HL-60 (cell line): ENCODE data around the gene AR.

Experiments
- GABPA ChIP-seq: IDR thresholded peaks from 2 replicates; pipeline ENCODE4 v1.6.1; 2012; ENCODE audit warnings: low read depth
- POLR2AphosphoS5 ChIP-seq: IDR thresholded peaks from 2 replicates; pipeline ENCODE4 v1.6.1; 2012; ENCODE audit warnings: low read depth
- SPI1 ChIP-seq: IDR thresholded peaks from 2 replicates; pipeline ENCODE4 v1.6.1; 2012; ENCODE audit warnings: low read depth, mild to moderate bottlenecking, borderline replicate concordance
- TF ChIP-seq, protein P1 (sequence below): IDR thresholded peaks from one replicate; pipeline ENCODE4 v1.5.1; 2011; ENCODE audit warnings: low read length, control low read depth, inconsistent platforms; ENCODE audit not compliant: insufficient read depth
- TF ChIP-seq, protein P2 (sequence below): IDR thresholded peaks from 2 replicates; pipeline ENCODE4 v1.6.1; 2012; ENCODE audit warnings: low read depth; ENCODE audit not compliant: insufficient replicate concordance

DNA sequence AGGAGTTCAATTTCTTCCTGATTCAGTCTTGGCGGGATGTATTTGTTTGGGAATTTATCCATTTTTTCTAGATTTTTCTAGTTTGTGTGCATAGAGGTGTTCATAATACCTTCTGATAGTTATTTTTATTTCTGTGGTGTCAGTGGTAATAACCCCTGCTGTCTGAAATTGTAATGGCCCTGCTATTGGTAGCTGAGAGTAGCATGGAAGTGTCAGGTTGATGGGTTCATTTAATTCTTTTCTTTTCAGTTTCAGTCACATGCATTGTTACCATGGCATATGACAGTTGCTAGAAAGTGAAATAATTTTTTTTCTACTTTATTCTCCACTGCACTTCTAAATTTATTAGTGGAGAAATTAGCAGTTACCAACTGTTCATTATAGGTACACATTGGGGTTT lies 20.7 kb downstream of the AR start:
- TF ChIP-seq, protein P1, sequence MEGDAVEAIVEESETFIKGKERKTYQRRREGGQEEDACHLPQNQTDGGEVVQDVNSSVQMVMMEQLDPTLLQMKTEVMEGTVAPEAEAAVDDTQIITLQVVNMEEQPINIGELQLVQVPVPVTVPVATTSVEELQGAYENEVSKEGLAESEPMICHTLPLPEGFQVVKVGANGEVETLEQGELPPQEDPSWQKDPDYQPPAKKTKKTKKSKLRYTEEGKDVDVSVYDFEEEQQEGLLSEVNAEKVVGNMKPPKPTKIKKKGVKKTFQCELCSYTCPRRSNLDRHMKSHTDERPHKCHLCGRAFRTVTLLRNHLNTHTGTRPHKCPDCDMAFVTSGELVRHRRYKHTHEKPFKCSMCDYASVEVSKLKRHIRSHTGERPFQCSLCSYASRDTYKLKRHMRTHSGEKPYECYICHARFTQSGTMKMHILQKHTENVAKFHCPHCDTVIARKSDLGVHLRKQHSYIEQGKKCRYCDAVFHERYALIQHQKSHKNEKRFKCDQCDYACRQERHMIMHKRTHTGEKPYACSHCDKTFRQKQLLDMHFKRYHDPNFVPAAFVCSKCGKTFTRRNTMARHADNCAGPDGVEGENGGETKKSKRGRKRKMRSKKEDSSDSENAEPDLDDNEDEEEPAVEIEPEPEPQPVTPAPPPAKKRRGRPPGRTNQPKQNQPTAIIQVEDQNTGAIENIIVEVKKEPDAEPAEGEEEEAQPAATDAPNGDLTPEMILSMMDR, result no peak
- TF ChIP-seq, protein P2, sequence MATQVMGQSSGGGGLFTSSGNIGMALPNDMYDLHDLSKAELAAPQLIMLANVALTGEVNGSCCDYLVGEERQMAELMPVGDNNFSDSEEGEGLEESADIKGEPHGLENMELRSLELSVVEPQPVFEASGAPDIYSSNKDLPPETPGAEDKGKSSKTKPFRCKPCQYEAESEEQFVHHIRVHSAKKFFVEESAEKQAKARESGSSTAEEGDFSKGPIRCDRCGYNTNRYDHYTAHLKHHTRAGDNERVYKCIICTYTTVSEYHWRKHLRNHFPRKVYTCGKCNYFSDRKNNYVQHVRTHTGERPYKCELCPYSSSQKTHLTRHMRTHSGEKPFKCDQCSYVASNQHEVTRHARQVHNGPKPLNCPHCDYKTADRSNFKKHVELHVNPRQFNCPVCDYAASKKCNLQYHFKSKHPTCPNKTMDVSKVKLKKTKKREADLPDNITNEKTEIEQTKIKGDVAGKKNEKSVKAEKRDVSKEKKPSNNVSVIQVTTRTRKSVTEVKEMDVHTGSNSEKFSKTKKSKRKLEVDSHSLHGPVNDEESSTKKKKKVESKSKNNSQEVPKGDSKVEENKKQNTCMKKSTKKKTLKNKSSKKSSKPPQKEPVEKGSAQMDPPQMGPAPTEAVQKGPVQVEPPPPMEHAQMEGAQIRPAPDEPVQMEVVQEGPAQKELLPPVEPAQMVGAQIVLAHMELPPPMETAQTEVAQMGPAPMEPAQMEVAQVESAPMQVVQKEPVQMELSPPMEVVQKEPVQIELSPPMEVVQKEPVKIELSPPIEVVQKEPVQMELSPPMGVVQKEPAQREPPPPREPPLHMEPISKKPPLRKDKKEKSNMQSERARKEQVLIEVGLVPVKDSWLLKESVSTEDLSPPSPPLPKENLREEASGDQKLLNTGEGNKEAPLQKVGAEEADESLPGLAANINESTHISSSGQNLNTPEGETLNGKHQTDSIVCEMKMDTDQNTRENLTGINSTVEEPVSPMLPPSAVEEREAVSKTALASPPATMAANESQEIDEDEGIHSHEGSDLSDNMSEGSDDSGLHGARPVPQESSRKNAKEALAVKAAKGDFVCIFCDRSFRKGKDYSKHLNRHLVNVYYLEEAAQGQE, result no peak
- TF ChIP-seq POLR2AphosphoS5 (no peak), GABPA (no peak), SPI1 (no peak)
